ENCODE data around the gene CMTM4.

GRCh38 chr16:66658860-66659190, 37.7 kb downstream of the CMTM4 start:
- no peak for TF ChIP-seq TCF7L2 (IDR thresholded peaks at IDR 0.05; ENCODE audit: borderline replicate concordance, extremely low read depth, insufficient read depth, insufficient read length)
- no peak for TF ChIP-seq POLR2A (IDR thresholded peaks at IDR 0.05; ENCODE audit: borderline replicate concordance, extremely low read depth, insufficient read depth, insufficient read length)

Measured in HCT116 (cell line).